GM12892 (cell line): ENCODE data around the gene RNFT2.

ENCODE experiments used
- POLR2A ChIP-seq: IDR thresholded peaks from 2 replicates; pipeline ENCODE4 v1.6.1; 2011; ENCODE audit warnings: low read depth, low read length, control low read depth
- POLR2AphosphoS5 ChIP-seq: IDR thresholded peaks from 2 replicates; pipeline ENCODE4 v1.6.1; 2011; ENCODE audit warnings: low read depth, low read length, control low read depth

- TF ChIP-seq POLR2A (no peak), POLR2AphosphoS5 (no peak)
Observed at GRCh38 chr12:116736962-116737773, 947 bp upstream of the RNFT2 start.
